GM19438 (cell line): ENCODE results near the gene PELI2.

Source experiments
- ATAC-seq: cut with Tn5 transposase; IDR thresholded peaks from one replicate; pipeline ENCODE4 v1.9.1; 2021; ENCODE audit warnings: low read depth; ENCODE audit not compliant: unreplicated experiment

The PELI2 gene

DNA sequence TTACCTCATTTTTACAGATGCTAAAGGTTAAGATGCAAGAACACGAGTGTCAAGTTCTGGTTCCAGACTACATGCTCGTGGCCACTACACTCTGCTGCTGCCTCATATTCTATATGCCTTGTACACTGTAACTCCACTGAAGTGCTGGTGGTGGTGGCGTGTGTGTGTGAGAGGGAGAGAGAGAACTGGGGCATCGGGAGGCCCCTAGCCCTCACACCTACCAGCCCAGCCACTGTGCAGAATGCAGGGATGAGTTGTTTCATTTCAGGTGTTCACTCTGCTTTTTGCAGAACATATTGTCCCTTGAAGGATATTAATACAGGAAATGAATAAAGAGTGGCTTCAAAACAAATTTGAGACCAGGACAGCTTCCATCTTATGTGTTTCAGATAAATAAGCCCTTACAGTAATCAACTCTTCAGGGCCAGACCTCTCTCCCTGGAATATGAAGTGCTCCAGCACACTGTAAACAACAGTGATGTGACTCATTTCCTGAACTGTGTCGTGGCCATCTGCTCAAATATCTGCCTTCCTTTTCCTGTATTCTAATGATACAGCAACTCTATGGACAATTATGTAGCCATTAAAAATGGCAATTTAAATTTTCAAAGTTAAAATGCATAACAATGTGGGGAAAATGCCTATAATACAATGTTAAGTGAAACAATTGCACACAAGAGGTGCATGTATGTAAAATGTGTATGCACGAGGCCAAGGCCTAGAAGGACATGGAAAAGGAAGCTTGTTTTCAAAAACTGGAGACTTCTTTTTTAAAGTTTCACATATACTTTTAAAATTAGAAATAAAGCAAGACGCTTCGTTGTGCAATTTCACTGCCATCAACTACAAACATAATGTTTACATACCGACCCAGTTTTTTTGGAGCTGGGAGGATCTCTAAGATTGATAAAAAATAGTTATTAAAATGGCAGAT lies 215.4 kb downstream of the PELI2 start:
- ATAC-seq, result no peak

DNA sequence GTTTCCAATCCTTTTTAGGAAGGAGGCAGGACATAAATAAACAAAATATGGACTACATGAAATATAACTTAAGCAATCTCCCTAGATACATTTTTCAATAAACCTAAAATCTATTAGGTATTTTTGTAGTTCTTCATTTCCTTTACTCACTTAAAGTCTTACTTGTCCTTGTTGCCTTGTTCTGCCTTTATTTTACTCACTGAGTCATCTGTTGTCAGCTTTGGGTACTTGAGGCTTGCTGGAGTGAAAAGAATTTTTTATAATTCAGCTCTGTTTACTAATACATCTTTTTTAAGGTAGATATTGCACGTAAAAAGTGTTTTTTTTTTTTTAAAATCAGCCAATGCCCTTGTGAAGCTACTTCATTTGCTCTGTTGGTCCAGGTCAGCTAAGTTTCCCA lies 216.2 kb downstream of the PELI2 start:
- ATAC-seq, result no peak

DNA sequence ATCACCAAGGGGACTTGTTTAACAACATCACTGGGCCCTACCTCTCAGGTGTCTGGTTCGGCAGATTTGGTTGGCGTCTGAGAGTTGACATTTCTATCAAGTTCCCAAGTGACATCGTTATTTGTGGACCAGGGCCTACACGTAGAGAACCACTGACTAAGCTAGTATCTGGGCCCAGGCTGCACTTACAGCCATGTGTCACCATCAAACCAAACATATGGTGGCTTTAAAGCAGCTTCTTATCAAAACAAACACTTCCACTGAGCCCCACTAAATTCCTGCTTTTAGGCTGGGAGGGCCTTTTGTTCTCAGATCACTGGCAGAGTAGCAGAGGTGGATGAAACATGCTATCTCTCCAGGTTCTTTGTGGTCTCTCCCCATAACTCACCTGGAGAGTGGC lies 220.5 kb downstream of the PELI2 start:
- no peak for ATAC-seq

DNA sequence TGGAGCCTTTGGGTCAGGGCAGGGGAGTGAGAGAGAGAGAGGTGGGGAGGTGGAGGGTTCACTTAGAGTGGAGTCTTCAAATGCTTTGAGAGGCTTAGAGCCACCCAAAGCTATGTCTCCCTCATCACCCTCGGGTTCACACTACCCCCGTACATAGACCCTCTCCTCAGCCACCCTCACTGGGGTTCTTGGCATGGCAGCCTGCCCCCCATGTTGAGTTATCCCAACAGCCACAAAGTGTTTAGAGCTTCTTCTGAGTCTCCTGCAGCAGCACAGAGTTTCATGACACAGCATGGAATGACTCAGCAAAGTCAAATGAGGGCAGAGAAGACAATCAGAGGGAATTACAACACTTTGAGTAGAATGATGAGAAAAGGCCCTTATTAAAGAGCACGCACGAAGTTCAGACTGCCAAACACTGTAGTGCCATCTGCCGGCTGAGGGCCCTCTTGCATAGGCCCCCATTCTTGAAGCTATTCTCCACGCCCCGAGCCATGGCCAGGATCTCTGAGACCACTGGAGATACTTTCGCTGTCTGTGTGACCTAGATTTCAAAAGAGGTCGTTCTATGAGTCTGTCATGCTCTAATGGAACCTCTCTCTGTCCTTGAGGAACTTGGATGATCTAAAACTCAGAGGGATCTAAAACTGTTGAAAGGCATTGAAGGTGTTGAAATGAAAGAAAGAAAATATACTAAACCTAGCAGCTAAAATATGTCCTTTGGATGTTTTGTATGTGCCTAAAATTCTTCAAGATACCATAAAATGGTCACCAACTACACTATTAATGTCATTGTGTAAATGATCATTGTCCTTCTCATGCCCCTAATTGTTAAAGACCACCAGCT lies 221.9 kb downstream of the PELI2 start:
- no peak for ATAC-seq

DNA sequence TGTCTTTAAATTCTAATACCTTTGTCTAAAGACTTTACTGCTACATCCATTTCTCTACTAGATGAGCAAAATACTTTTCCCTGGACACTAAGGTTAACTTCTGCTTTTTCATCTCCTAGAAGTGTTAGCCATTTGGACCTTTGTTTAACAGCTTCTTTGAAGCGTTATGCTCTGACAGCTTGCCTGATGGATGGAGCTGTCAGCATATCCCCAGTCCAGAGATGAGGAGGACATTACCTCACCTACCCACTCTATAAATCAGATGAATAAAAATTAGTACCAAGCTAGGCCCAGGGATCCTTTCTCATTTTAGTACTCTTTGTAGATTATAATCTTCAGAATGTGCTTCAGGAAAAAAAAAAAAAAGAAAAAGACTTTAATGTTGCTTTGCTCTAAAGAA lies 222.7 kb downstream of the PELI2 start:
- no peak for ATAC-seq

DNA sequence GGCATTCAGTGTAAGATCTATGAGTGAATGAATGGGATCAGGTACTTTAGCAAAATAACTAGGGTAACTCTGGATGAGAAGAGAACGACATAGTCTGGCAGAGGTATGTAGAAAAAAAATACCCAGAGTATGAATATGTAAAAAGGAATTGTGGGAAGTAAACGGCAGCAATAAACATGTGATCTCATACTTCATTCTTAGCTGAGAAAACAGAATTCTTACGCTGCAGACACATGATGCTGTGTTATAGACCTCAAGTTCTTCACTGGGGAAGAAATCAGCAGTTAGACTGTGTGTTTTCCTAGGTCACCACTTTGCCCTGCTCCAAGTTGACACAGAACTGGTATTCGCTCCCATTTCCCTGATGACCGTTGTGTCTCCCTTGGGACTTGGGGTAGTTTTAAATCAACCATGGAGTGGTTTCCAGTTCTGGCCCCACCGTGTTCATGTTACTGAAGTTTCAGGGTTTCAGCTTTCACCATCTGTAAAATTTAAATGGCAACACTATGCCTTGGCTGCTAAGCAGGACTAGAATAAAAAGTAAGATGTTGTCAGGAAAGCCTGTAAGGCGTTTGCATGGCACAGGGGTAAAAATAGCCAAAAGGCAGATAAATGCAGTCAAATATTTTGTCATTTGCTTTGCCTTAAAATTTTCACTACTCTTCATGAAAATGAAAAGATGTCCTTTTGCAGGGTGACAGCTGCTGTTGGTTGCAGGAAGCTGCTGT lies 223.7 kb downstream of the PELI2 start:
- ATAC-seq, result peak; percentile 87

DNA sequence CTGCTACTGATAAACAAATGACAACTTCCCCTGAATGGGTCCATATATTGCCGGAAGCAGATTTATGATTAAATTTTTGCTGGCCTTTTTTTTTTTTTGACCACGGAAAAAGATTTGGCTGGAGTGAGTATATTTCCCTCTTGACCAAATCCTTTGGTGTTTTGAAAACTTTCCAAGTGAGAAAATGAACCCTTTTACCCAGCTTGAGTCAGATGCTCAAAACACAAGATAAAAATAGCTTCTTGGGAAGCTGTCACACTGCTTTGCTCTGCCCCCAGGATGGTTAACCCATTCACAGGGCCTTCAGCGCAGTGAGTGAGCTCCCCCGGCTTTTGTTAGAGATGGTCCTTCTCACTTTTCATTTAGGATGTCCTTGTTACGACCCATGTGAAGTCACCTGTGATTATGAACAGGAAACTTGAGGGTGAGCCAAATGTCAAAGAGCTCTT lies 224.3 kb downstream of the PELI2 start:
- ATAC-seq, result no peak

DNA sequence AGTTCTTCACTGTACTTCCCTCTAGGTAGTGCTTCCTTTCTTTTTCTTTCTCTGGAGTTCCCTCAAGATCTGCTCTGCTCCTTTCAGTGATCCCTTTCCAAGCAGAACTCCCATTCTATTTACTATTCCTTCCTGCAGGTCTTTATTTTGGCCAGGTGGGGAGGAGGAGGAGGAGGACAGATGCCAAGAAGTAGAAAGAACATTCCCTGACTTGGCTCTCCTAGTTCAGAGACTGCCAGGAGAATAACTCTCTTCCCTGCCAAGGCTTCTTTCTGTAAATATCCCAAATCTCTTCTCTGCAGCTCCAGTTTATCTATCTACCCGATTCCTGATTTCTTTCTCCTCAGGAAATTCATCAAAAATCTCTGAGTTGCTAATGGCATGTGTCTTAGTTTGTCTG lies 231.7 kb downstream of the PELI2 start:
- ATAC-seq, result no peak
